ENCODE results near the gene FAM47E.
"Not testable (repeated sequence)": the region's sequence is repeated elsewhere in the genome, so short reads cannot be mapped to it uniquely, and the experiment has no call there.

FAM47E gene

GRCh38 chr4:76240236-76240635, 11.3 kb upstream of the FAM47E start:
- Histone ChIP-seq H3K9me3 (ENCODE audit: control insufficient read depth, low read length) (no peaks in the 10 kb centered on the region), H3K27me3 (replicated peaks; ENCODE audit: control insufficient read depth, insufficient read depth, low read length, poor library complexity, severe bottlenecking) (peaks cover under 1% of the 10 kb centered on the region), H3K4me1 (ENCODE audit: control insufficient read depth, insufficient read depth, low read length, poor library complexity, severe bottlenecking) (no peaks in the 10 kb centered on the region), H3K4me3 (ENCODE audit: insufficient read depth, low read depth, low read length, poor library complexity, severe bottlenecking) (no peak overlapping the region), H3K27ac (ENCODE audit: insufficient read depth, low read length, poor library complexity, severe bottlenecking) (no peak overlapping the region), H3K36me3 (ENCODE audit: control insufficient read depth, insufficient read depth, low read length) (no peaks in the 10 kb centered on the region)
- no peak for DNase-seq

- DNase-seq; H3K36me3 ChIP-seq (ENCODE audit: control insufficient read depth, insufficient read depth, low read length); H3K4me3 ChIP-seq (ENCODE audit: insufficient read depth, low read depth, low read length, poor library complexity, severe bottlenecking); H3K9me3 ChIP-seq (ENCODE audit: control insufficient read depth, low read length); H3K27me3 ChIP-seq (replicated peaks; ENCODE audit: control insufficient read depth, insufficient read depth, low read length, poor library complexity, severe bottlenecking); H3K27ac ChIP-seq (ENCODE audit: insufficient read depth, low read length, poor library complexity, severe bottlenecking); H3K4me1 ChIP-seq (ENCODE audit: control insufficient read depth, insufficient read depth, low read length, poor library complexity, severe bottlenecking): not testable (repeated sequence)
Measured at GRCh38 chr4:76243877-76244276, 7.6 kb upstream of the FAM47E start.

GRCh38 chr4:76246025-76246424, 5.5 kb upstream of the FAM47E start:
- no peak for DNase-seq
- H3K27ac ChIP-seq (ENCODE audit: insufficient read depth, low read length, poor library complexity, severe bottlenecking): no peak overlapping the region
- H3K4me3 ChIP-seq (ENCODE audit: insufficient read depth, low read depth, low read length, poor library complexity, severe bottlenecking): no peak overlapping the region
- H3K27me3 ChIP-seq (replicated peaks; ENCODE audit: control insufficient read depth, insufficient read depth, low read length, poor library complexity, severe bottlenecking): peaks cover 27% of the 10 kb centered on the region
- no peaks in the 10 kb centered on the region for H3K36me3 ChIP-seq (ENCODE audit: control insufficient read depth, insufficient read depth, low read length)
- H3K4me1 ChIP-seq (ENCODE audit: control insufficient read depth, insufficient read depth, low read length, poor library complexity, severe bottlenecking): no peaks in the 10 kb centered on the region
- H3K9me3 ChIP-seq (ENCODE audit: control insufficient read depth, low read length): no peaks in the 10 kb centered on the region

GRCh38 chr4:76246852-76247251, 4.7 kb upstream of the FAM47E start:
- no peak overlapping the region for H3K4me3 ChIP-seq (ENCODE audit: insufficient read depth, low read depth, low read length, poor library complexity, severe bottlenecking)
- DNase-seq: no peak
- H3K27ac ChIP-seq (ENCODE audit: insufficient read depth, low read length, poor library complexity, severe bottlenecking): no peak overlapping the region
- no peaks in the 10 kb centered on the region for H3K9me3 ChIP-seq (ENCODE audit: control insufficient read depth, low read length)
- H3K36me3 ChIP-seq (ENCODE audit: control insufficient read depth, insufficient read depth, low read length): no peaks in the 10 kb centered on the region
- H3K4me1 ChIP-seq (ENCODE audit: control insufficient read depth, insufficient read depth, low read length, poor library complexity, severe bottlenecking): no peaks in the 10 kb centered on the region
- H3K27me3 ChIP-seq (replicated peaks; ENCODE audit: control insufficient read depth, insufficient read depth, low read length, poor library complexity, severe bottlenecking): peaks cover 34% of the 10 kb centered on the region

- DNase-seq: no peak
- Histone ChIP-seq H3K4me1 (ENCODE audit: control insufficient read depth, insufficient read depth, low read length, poor library complexity, severe bottlenecking) (no peaks in the 10 kb centered on the region), H3K27ac (ENCODE audit: insufficient read depth, low read length, poor library complexity, severe bottlenecking) (no peak overlapping the region), H3K9me3 (ENCODE audit: control insufficient read depth, low read length) (no peaks in the 10 kb centered on the region), H3K4me3 (ENCODE audit: insufficient read depth, low read depth, low read length, poor library complexity, severe bottlenecking) (no peak overlapping the region), H3K27me3 (replicated peaks; ENCODE audit: control insufficient read depth, insufficient read depth, low read length, poor library complexity, severe bottlenecking) (peaks cover 36% of the 10 kb centered on the region), H3K36me3 (ENCODE audit: control insufficient read depth, insufficient read depth, low read length) (no peaks in the 10 kb centered on the region)
Measured at GRCh38 chr4:76250962-76251361, 559 bp upstream of the FAM47E start.

GRCh38 chr4:76252271-76252653, 741 bp downstream of the FAM47E start:
- no peaks in the 10 kb centered on the region for H3K4me1 ChIP-seq (ENCODE audit: control insufficient read depth, insufficient read depth, low read length, poor library complexity, severe bottlenecking)
- H3K36me3 ChIP-seq (ENCODE audit: control insufficient read depth, insufficient read depth, low read length): no peaks in the 10 kb centered on the region
- no peaks in the 10 kb centered on the region for H3K9me3 ChIP-seq (ENCODE audit: control insufficient read depth, low read length)
- H3K27me3 ChIP-seq (replicated peaks; ENCODE audit: control insufficient read depth, insufficient read depth, low read length, poor library complexity, severe bottlenecking): peaks cover 36% of the 10 kb centered on the region
- no peak overlapping the region for H3K27ac ChIP-seq (ENCODE audit: insufficient read depth, low read length, poor library complexity, severe bottlenecking)
- no peak for DNase-seq
- no peak overlapping the region for H3K4me3 ChIP-seq (ENCODE audit: insufficient read depth, low read depth, low read length, poor library complexity, severe bottlenecking)

GRCh38 chr4:76253511-76253910, 2.0 kb downstream of the FAM47E start:
- no peaks in the 10 kb centered on the region for H3K4me1 ChIP-seq (ENCODE audit: control insufficient read depth, insufficient read depth, low read length, poor library complexity, severe bottlenecking)
- H3K9me3 ChIP-seq (ENCODE audit: control insufficient read depth, low read length): no peaks in the 10 kb centered on the region
- no peak for DNase-seq
- H3K27ac ChIP-seq (ENCODE audit: insufficient read depth, low read length, poor library complexity, severe bottlenecking): no peak overlapping the region
- H3K27me3 ChIP-seq (replicated peaks; ENCODE audit: control insufficient read depth, insufficient read depth, low read length, poor library complexity, severe bottlenecking): peaks cover 36% of the 10 kb centered on the region
- no peaks in the 10 kb centered on the region for H3K36me3 ChIP-seq (ENCODE audit: control insufficient read depth, insufficient read depth, low read length)
- no peak overlapping the region for H3K4me3 ChIP-seq (ENCODE audit: insufficient read depth, low read depth, low read length, poor library complexity, severe bottlenecking)

- no peaks in the 10 kb centered on the region for H3K4me1 ChIP-seq (ENCODE audit: control insufficient read depth, insufficient read depth, low read length, poor library complexity, severe bottlenecking)
- no peaks in the 10 kb centered on the region for H3K36me3 ChIP-seq (ENCODE audit: control insufficient read depth, insufficient read depth, low read length)
- no peak overlapping the region for H3K4me3 ChIP-seq (ENCODE audit: insufficient read depth, low read depth, low read length, poor library complexity, severe bottlenecking)
- H3K9me3 ChIP-seq (ENCODE audit: control insufficient read depth, low read length): no peaks in the 10 kb centered on the region
- H3K27me3 ChIP-seq (replicated peaks; ENCODE audit: control insufficient read depth, insufficient read depth, low read length, poor library complexity, severe bottlenecking): peaks cover 14% of the 10 kb centered on the region
- no peak for DNase-seq
- no peak overlapping the region for H3K27ac ChIP-seq (ENCODE audit: insufficient read depth, low read length, poor library complexity, severe bottlenecking)
Measured at GRCh38 chr4:76256032-76256431, 4.5 kb downstream of the FAM47E start.

GRCh38 chr4:76256968-76257367, 5.4 kb downstream of the FAM47E start:
- Histone ChIP-seq H3K9me3 (ENCODE audit: control insufficient read depth, low read length) (no peaks in the 10 kb centered on the region), H3K27me3 (replicated peaks; ENCODE audit: control insufficient read depth, insufficient read depth, low read length, poor library complexity, severe bottlenecking) (peaks cover 5% of the 10 kb centered on the region), H3K4me3 (ENCODE audit: insufficient read depth, low read depth, low read length, poor library complexity, severe bottlenecking) (no peak overlapping the region), H3K4me1 (ENCODE audit: control insufficient read depth, insufficient read depth, low read length, poor library complexity, severe bottlenecking) (no peaks in the 10 kb centered on the region), H3K27ac (ENCODE audit: insufficient read depth, low read length, poor library complexity, severe bottlenecking) (no peak overlapping the region), H3K36me3 (ENCODE audit: control insufficient read depth, insufficient read depth, low read length) (no peaks in the 10 kb centered on the region)
- no peak for DNase-seq

- no peaks in the 10 kb centered on the region for H3K4me1 ChIP-seq (ENCODE audit: control insufficient read depth, insufficient read depth, low read length, poor library complexity, severe bottlenecking)
- no peak overlapping the region for H3K27ac ChIP-seq (ENCODE audit: insufficient read depth, low read length, poor library complexity, severe bottlenecking)
- no peaks in the 10 kb centered on the region for H3K36me3 ChIP-seq (ENCODE audit: control insufficient read depth, insufficient read depth, low read length)
- no peaks in the 10 kb centered on the region for H3K27me3 ChIP-seq (replicated peaks; ENCODE audit: control insufficient read depth, insufficient read depth, low read length, poor library complexity, severe bottlenecking)
- H3K9me3 ChIP-seq (ENCODE audit: control insufficient read depth, low read length): no peaks in the 10 kb centered on the region
- H3K4me3 ChIP-seq (ENCODE audit: insufficient read depth, low read depth, low read length, poor library complexity, severe bottlenecking): no peak overlapping the region
- DNase-seq: no peak
Measured at GRCh38 chr4:76257824-76258223, 6.3 kb downstream of the FAM47E start.

- Histone ChIP-seq H3K27ac (ENCODE audit: insufficient read depth, low read length, poor library complexity, severe bottlenecking) (no peak overlapping the region), H3K9me3 (ENCODE audit: control insufficient read depth, low read length) (no peaks in the 10 kb centered on the region), H3K36me3 (ENCODE audit: control insufficient read depth, insufficient read depth, low read length) (no peaks in the 10 kb centered on the region), H3K4me3 (ENCODE audit: insufficient read depth, low read depth, low read length, poor library complexity, severe bottlenecking) (no peak overlapping the region), H3K4me1 (ENCODE audit: control insufficient read depth, insufficient read depth, low read length, poor library complexity, severe bottlenecking) (no peaks in the 10 kb centered on the region), H3K27me3 (replicated peaks; ENCODE audit: control insufficient read depth, insufficient read depth, low read length, poor library complexity, severe bottlenecking) (no peaks in the 10 kb centered on the region)
- no peak for DNase-seq
Measured at GRCh38 chr4:76260571-76260970, 9.1 kb downstream of the FAM47E start.

Data from effector memory CD4-positive, alpha-beta T cell (primary cell).